Measurements from ENCODE around the gene PRELID1. TPM values are rescaled to one million over a fixed set of nuclear protein-coding genes. Genes with fewer than 3 reads are reported as not detected.

Gene PRELID1
- total RNA-seq, 3 donors from 2014 or later (not counting 1 experiment from before 2014, with no cell fraction given): 76.6 to 99.3 (median 91.6) TPM

- intact Hi-C loops (cut with micrococcal nuclease): loop anchor here (5.0 kb wide), 2 partner anchors 43 to 138 kb away; partner anchors contain the start of gene RGS14
- DNase-seq (no peak), ATAC-seq (no peak)
- Histone ChIP-seq H3K9me3 (ENCODE audit: control insufficient read depth, insufficient read depth, low read length) (no peaks in the 10 kb centered on the region), H3K27me3 (ENCODE audit: control insufficient read depth, insufficient read depth, low read length) (no peaks in the 10 kb centered on the region), H3K4me1 (ENCODE audit: control insufficient read depth, insufficient read depth, low read length) (peaks cover 41% of the 10 kb centered on the region), H3K36me3 (ENCODE audit: control insufficient read depth, insufficient read depth, low read length) (no peaks in the 10 kb centered on the region), H3K27ac (ENCODE audit: low read length) (no peak overlapping the region), H3K4me3 (ENCODE audit: low read length) (no peak overlapping the region)
- no peaks in the 10 kb centered on the region for H3K27me3 Mint-ChIP-seq (ENCODE audit: low read depth in 2 of 2)
- no peak for TF ChIP-seq CTCF (IDR thresholded peaks at IDR 0.05)
- 95% methylated on average over 17 of the region's 18 CpGs for WGBS (ENCODE audit: insufficient coverage)
- no peaks in the 10 kb centered on the region for H3K36me3 Mint-ChIP-seq
- H3K9me3 Mint-ChIP-seq: no peaks in the 10 kb centered on the region
- H3K4me3 Mint-ChIP-seq: no peak overlapping the region
- no peak overlapping the region for H3K27ac Mint-ChIP-seq
- peaks cover 26 to 35% of the 10 kb centered on the region in 2 donors for H3K4me1 Mint-ChIP-seq
These were observed 11.1 kb downstream of the PRELID1 start for GRCh38 chr5:177314376-177315342.

GRCh38 chr5:177315411-177315810, 11.8 kb downstream of the PRELID1 start:
- no peak overlapping the region for H3K4me3 Mint-ChIP-seq
- Histone ChIP-seq H3K9me3 (ENCODE audit: control insufficient read depth, insufficient read depth, low read length) (no peaks in the 10 kb centered on the region), H3K27ac (ENCODE audit: low read length) (no peak overlapping the region), H3K4me3 (ENCODE audit: low read length) (no peak overlapping the region), H3K36me3 (ENCODE audit: control insufficient read depth, insufficient read depth, low read length) (no peaks in the 10 kb centered on the region), H3K4me1 (ENCODE audit: control insufficient read depth, insufficient read depth, low read length) (peaks cover 41% of the 10 kb centered on the region), H3K27me3 (ENCODE audit: control insufficient read depth, insufficient read depth, low read length) (no peaks in the 10 kb centered on the region)
- H3K27me3 Mint-ChIP-seq (ENCODE audit: low read depth in 2 of 2): no peaks in the 10 kb centered on the region
- WGBS (ENCODE audit: insufficient coverage): 96% methylated on average over 7 of the region's 7 CpGs
- intact Hi-C loops (cut with micrococcal nuclease): loop anchor here (5.0 kb wide), 1 partner anchor 137 kb away; no protein-coding TSS in a partner anchor
- DNase-seq (no peak), ATAC-seq (no peak)
- no peak overlapping the region for H3K27ac Mint-ChIP-seq
- no peaks in the 10 kb centered on the region for H3K9me3 Mint-ChIP-seq
- H3K36me3 Mint-ChIP-seq: no peaks in the 10 kb centered on the region
- TF ChIP-seq CTCF (IDR thresholded peaks at IDR 0.05): no peak
- H3K4me1 Mint-ChIP-seq: peaks cover 21 to 30% of the 10 kb centered on the region in 2 donors

- no peaks in the 10 kb centered on the region for H3K27me3 ChIP-seq (ENCODE audit: control insufficient read depth, insufficient read depth, low read length)
- no peaks in the 10 kb centered on the region for H3K36me3 Mint-ChIP-seq
- TF ChIP-seq CTCF (IDR thresholded peaks at IDR 0.05): no peak
- no peaks in the 10 kb centered on the region for H3K27me3 Mint-ChIP-seq (ENCODE audit: low read depth in 2 of 2)
- H3K36me3 ChIP-seq (ENCODE audit: control insufficient read depth, insufficient read depth, low read length): peaks cover 1% of the 10 kb centered on the region
- ATAC-seq (no peak), DNase-seq (no peak)
- WGBS (ENCODE audit: insufficient coverage): no CpG with 5 or more reads among the region's 3 CpGs
- no peak overlapping the region for H3K27ac Mint-ChIP-seq
- H3K4me1 Mint-ChIP-seq: peaks cover 16 to 25% of the 10 kb centered on the region in 2 donors
- H3K4me3 ChIP-seq (ENCODE audit: low read length): no peak overlapping the region
- H3K4me1 ChIP-seq (ENCODE audit: control insufficient read depth, insufficient read depth, low read length): peaks cover 40% of the 10 kb centered on the region
- intact Hi-C loops (cut with micrococcal nuclease): loop anchor here (5.0 kb wide), 1 partner anchor 136 kb away; no protein-coding TSS in a partner anchor
- no peak overlapping the region for H3K4me3 Mint-ChIP-seq
- H3K9me3 ChIP-seq (ENCODE audit: control insufficient read depth, insufficient read depth, low read length): no peaks in the 10 kb centered on the region
- no peaks in the 10 kb centered on the region for H3K9me3 Mint-ChIP-seq
- no peak overlapping the region for H3K27ac ChIP-seq (ENCODE audit: low read length)
These were observed 12.4 kb downstream of the PRELID1 start for GRCh38 chr5:177316005-177316404.
